Activated CD4-positive, alpha-beta memory T cell treated with anti-CD3 and anti-CD28 coated beads for 36 hours (primary cell): ENCODE results near the gene ADGRG3. TPM values are rescaled to one million over a fixed set of nuclear protein-coding genes. Genes with fewer than 3 reads are reported as not detected.
"Not testable (repeated sequence)": the region's sequence is repeated elsewhere in the genome, so short reads cannot be mapped to it uniquely, and the experiment has no call there.

Source experiments
- CTCF ChIA-PET: fragments of 350-600 bp; sonication (Branson Sonifier 250); formaldehyde crosslinking; loops from one replicate; lab custom pipeline; 2021; ENCODE audit warnings: antibody characterized with exemption, inconsistent platforms; lab: Charles Lee
- POLR2A ChIA-PET: fragments of 350-600 bp; sonication (Branson Sonifier 250); formaldehyde crosslinking; loops from one replicate; lab custom pipeline; 2021; ENCODE audit warnings: antibody characterized with exemption; lab: Charles Lee
- DNase-seq: peaks from one replicate; pipeline ENCODE4 v3.0.0-alpha.2; 2020
- H3K27ac Mint-ChIP-seq: one replicate; pipeline ENCODE4 v1.8.0; 2021; ENCODE audit warnings: mixed read lengths
- H3K27me3 Mint-ChIP-seq: one replicate; pipeline ENCODE4 v1.8.0; 2021; ENCODE audit warnings: mixed read lengths
- H3K36me3 Mint-ChIP-seq: one replicate; pipeline ENCODE4 v1.8.0; 2021; ENCODE audit warnings: mixed read lengths
- H3K4me1 Mint-ChIP-seq: one replicate; pipeline ENCODE4 v1.8.0; 2021; ENCODE audit warnings: low read depth, mixed read lengths
- H3K4me3 Mint-ChIP-seq: one replicate; pipeline ENCODE4 v1.8.0; 2021; ENCODE audit warnings: mild to moderate bottlenecking, mixed read lengths
- H3K9me3 Mint-ChIP-seq: one replicate; pipeline ENCODE4 v1.8.0; 2021; ENCODE audit warnings: mixed read lengths
- intact Hi-C: fragments of 100-400 bp; cut with micrococcal nuclease; formaldehyde crosslinking; loops from one replicate; pipeline ENCODE4 v1.15.1; 2023
- total RNA-seq, 2 experiments: library from RNA; stranded (reverse); gene quantifications; one replicate each; pipeline ENCODE4 v1.2.3, GENCODE V29; 2021

The ADGRG3 gene
- total RNA-seq, 2 experiments from 2014 or later = not detected

DNA sequence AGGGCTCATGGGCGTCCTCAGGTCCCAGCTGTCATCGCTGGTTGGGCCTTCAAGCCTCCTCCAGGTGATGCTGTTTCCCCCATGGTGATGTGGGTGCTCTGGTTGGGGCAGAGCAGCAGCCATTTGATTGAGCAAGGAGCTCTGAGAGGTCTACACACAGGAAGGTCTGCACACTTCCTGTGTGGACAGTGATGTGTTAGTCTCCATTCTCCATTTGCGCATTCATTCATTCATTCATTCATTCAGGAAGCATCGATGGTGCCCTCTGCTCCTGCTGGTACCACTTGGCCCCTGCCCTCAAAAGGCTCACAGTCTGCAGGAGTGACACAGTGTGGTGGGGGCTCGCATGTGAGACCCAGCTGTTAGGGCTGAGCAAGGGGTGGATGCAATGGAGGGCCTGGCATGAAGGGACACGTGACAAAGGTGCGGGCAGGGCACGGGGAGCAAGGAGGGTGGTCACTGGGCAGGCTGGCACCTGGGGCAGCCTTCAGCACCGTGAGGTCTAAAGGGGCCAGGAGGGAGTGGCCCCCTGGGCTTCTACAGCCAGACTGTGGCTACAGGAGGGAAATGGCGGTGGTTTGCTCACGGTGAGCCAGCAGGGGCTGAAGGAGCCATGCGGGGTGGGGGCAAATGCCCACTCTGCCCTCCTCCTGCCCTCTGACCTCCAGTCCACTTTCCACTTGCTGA is 1.5 kb downstream of the ADGRG3 start:
- DNase-seq = no peak
- no peaks in the 10 kb centered on the region for H3K36me3 Mint-ChIP-seq
- POLR2A ChIA-PET = no interaction called here
- peaks cover 2% of the 10 kb centered on the region for H3K27me3 Mint-ChIP-seq
- intact Hi-C loops = no loop called here
- no peak overlapping the region for H3K4me3 Mint-ChIP-seq
- H3K27ac Mint-ChIP-seq = no peak overlapping the region
- CTCF ChIA-PET = no interaction called here
- H3K9me3 Mint-ChIP-seq = no peaks in the 10 kb centered on the region
- H3K4me1 Mint-ChIP-seq = no peaks in the 10 kb centered on the region

DNA sequence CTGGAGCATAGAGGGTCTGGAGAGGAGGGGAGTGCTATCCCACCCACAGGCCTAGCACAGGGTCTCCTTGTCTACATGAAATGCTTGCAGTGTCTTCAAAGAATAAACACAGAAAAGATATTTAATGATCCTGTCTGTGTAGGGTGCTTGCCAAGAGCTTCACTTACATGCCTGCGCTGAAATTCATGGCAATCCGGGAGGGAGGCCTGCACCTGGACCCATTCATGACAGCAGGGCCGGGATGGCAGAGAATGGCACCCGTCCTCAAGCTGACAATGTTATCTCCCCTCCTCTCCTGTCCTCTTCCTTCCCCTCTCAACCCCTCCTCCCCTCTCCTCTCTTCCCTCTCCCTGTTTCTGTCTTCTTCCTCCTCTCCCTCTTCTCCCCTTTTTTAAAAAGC is 2.1 kb downstream of the ADGRG3 start:
- no peak for DNase-seq
- CTCF ChIA-PET = no interaction called here
- Mint-ChIP-seq H3K27ac (no peak overlapping the region), H3K9me3 (no peaks in the 10 kb centered on the region), H3K4me1 (no peaks in the 10 kb centered on the region), H3K27me3 (peaks cover 2% of the 10 kb centered on the region), H3K36me3 (no peaks in the 10 kb centered on the region), H3K4me3 (no peak overlapping the region)
- intact Hi-C loops = no loop called here
- POLR2A ChIA-PET = no interaction called here

DNA sequence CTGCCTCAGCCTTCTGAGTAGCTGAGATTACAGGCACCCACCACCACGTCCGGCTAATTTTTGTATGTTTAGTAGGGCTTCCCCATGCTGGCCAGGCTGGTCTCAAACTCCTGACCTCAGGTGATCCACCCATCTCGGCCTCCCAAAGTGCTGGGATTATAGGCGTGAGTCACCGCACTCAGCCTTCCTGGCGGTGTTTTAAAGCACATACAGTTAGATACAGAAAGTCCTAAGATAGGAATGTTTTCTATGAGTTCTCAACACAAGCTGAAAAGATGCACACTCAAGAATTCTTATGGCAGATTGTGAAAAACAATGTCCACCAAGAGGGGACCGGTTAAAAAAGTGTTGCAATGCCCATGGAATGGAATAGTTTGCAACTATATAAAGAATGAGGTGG is 3.3 kb downstream of the ADGRG3 start:
- DNase-seq, H3K4me1 Mint-ChIP-seq, CTCF ChIA-PET, H3K27me3 Mint-ChIP-seq, H3K4me3 Mint-ChIP-seq, H3K36me3 Mint-ChIP-seq, H3K9me3 Mint-ChIP-seq, H3K27ac Mint-ChIP-seq, intact Hi-C loops, POLR2A ChIA-PET: not testable (repeated sequence)

DNA sequence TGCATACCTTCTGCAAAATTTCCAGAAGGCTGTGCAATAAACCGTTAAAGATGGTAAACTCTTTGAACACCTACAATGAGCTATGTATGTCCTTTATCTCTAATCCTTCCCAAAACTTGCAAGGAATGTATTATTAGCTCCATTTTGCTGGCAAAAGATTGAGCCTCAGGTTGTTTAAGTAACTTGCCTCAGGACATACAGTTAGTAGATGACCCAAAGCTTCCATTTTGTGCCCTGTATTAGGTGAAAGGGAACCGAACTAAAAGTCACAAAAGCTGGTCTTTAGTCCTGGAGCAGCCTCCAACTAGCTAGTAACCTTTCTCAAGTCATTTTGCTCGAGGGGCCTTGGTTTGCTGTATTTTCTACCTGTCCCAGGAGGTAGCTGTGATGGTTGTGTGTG is 4.3 kb downstream of the ADGRG3 start:
- Mint-ChIP-seq H3K27ac (no peak overlapping the region), H3K36me3 (no peaks in the 10 kb centered on the region), H3K27me3 (peaks cover 2% of the 10 kb centered on the region), H3K4me1 (no peaks in the 10 kb centered on the region), H3K4me3 (no peak overlapping the region), H3K9me3 (no peaks in the 10 kb centered on the region)
- ChIA-PET POLR2A (interaction anchor here (0.6 kb wide), 1 partner anchor 11 kb away, joined by 4 read pairs; no protein-coding TSS in a partner anchor), CTCF (interaction anchor here (1.0 kb wide), 1 partner anchor 153 kb away, joined by 3 read pairs; no protein-coding TSS in a partner anchor)
- intact Hi-C loops = no loop called here
- DNase-seq = no peak

DNA sequence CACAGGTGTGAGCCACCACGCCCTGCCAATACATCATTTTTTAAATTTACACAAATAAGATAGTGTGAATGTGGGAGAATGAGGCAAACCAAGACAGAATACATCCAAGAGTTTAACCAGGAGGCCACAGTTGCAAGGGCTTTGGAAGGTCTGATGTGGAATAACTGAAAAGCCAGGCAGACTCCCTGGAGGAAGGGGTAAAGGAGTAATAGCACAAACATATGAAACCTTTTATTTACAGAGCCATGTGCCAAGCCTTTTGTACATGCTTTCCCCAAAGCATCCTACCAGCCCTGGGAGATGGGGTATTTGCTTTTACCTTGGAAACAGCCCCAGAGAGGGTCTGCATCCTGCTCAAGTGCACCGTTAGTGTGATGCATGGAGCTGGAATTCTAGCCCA is 4.7 kb downstream of the ADGRG3 start:
- Mint-ChIP-seq H3K27me3 (peaks cover 2% of the 10 kb centered on the region), H3K27ac (no peak overlapping the region), H3K36me3 (no peaks in the 10 kb centered on the region), H3K4me1 (no peaks in the 10 kb centered on the region), H3K9me3 (no peaks in the 10 kb centered on the region), H3K4me3 (no peak overlapping the region)
- ChIA-PET CTCF (interaction anchor here (1.0 kb wide), 1 partner anchor 153 kb away, joined by 3 read pairs; no protein-coding TSS in a partner anchor), POLR2A (no interaction called here)
- no peak for DNase-seq
- intact Hi-C loops = no loop called here

DNA sequence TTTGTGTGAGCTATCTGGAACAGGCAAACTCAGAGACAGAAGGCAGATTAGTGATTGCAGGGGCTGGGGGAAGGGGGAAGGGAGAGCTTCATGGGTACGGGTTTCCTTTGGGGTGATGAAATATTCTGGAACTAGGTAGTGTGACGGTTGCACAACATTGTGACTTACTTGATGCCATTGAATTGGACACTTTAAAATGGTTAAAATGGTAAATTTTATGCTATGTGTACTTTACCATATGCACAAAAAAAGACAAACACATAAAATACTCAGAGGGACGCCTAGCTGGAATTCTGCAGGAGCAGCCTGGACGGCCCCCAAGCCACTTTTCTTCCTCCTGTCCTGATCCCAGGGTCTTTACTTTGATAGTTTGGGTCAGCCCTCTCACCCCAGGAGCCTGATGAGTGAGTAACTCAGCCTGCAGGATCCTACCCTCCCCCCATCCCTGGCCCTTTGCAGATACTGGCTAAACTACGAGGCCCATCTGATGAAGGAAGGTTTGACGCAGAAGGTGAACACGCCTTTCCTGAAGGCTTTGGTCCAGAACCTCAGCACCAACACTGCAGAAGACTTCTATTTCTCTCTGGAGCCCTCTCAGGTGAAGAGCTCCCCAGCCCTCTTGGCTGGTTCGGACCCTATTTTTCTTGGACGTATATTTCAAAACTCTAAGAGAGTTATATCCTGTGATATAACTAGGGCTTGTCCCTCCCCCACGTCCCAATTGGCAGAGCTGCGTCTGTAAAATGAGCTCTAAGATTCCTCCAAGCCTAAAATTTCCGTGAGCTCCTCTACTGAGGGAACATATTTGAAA is 7.8 kb downstream of the ADGRG3 start:
- Mint-ChIP-seq H3K4me3 (no peak overlapping the region), H3K27ac (no peak overlapping the region), H3K36me3 (no peaks in the 10 kb centered on the region), H3K4me1 (no peaks in the 10 kb centered on the region), H3K9me3 (no peaks in the 10 kb centered on the region), H3K27me3 (peaks cover 1% of the 10 kb centered on the region)
- intact Hi-C loops = no loop called here
- POLR2A ChIA-PET = no interaction called here
- no peak for DNase-seq
- CTCF ChIA-PET = interaction anchor here (1.7 kb wide), 1 partner anchor 28 kb away, joined by 5 read pairs; no protein-coding TSS in a partner anchor

DNA sequence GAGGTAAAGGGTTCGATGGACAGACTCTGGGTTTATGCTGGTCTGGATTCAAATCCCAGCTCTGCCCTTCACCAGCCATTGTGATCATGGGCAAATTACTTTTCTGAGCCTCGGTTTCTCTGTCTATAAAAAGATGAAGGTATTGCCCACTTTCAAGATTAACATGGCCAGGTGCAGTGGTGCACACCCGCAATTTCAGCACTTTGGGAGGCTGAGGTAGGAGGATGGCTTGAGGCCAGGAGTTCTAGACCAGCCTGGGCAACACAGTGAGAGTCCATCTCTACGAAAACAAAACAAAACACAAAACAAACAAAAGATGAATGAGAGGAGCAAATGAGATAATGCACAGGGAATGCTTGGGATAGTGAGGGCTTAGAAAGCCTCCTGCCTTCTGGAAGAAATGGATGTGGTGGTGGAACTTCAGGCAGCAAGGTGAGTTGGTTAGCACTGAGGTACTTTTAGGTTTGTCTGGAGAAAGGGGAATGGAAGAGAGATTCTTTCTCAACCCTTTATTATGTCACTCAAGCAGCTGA is 8.5 kb downstream of the ADGRG3 start:
- Mint-ChIP-seq H3K4me1 (no peaks in the 10 kb centered on the region), H3K4me3 (no peak overlapping the region), H3K9me3 (no peaks in the 10 kb centered on the region), H3K36me3 (no peaks in the 10 kb centered on the region), H3K27me3 (no peaks in the 10 kb centered on the region), H3K27ac (no peak overlapping the region)
- intact Hi-C loops = no loop called here
- POLR2A ChIA-PET = interaction anchor here (1.0 kb wide), 1 partner anchor 58 kb away, joined by 3 read pairs; no protein-coding TSS in a partner anchor
- no peak for DNase-seq
- CTCF ChIA-PET = no interaction called here

DNA sequence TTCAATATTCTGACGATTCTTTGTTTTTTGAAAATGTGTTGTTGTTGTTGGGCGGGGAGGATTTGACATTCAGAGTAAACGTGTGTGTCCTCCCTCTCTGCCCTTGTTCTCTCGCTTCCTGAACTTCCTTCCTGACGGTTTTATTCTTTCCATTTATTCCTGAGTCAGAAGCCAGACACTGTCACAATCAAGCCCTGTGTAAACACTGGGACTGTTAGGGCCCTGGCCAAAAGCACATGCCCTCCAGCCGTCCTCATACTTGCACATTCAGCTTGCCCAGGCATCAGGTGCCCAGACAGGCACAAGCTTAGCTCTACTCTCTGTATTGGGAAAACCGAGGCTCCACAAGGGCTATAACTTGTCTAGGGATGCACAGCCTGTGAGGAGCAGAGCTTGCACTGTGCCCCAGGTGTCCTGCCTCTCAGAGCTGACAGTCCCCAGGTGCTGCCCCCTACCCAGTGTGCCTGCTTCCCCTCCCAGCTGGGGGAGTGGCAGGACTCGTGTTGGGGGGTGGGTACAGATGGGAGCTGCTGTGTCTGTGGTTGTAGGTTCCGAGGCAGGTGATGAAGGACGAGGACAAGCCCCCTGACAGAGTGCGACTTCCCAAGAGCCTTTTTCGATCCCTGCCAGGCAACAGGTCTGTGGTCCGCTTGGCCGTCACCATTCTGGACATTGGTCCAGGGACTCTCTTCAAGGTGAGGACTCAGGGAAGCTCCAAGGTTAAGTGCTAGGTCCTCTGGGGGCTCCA is 9.7 kb downstream of the ADGRG3 start:
- DNase-seq = no peak
- no peaks in the 10 kb centered on the region for H3K36me3 Mint-ChIP-seq
- H3K9me3 Mint-ChIP-seq = no peaks in the 10 kb centered on the region
- H3K4me3 Mint-ChIP-seq = no peak overlapping the region
- ChIA-PET POLR2A (interaction anchor here (1.0 kb wide), 1 partner anchor 57 kb away, joined by 3 read pairs; no protein-coding TSS in a partner anchor), CTCF (no interaction called here)
- no peak overlapping the region for H3K27ac Mint-ChIP-seq
- no peaks in the 10 kb centered on the region for H3K27me3 Mint-ChIP-seq
- H3K4me1 Mint-ChIP-seq = no peaks in the 10 kb centered on the region
- intact Hi-C loops = no loop called here

DNA sequence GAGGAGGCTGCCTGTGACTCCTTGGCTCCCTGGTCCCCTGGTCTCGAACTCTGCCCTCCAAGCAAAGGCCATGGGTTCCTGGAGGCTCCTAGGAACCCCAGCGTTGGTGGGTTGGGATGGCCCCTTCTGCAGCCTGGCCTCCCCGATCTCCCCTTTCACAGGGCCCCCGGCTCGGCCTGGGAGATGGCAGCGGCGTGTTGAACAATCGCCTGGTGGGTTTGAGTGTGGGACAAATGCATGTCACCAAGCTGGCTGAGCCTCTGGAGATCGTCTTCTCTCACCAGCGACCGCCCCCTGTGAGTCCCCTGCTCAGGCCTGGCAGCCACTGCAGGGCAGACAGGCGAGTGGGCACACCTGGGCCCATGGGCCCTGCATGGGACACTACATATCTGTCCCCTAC is 10.9 kb downstream of the ADGRG3 start:
- ChIA-PET CTCF (no interaction called here), POLR2A (no interaction called here)
- Mint-ChIP-seq H3K4me1 (no peaks in the 10 kb centered on the region), H3K36me3 (no peaks in the 10 kb centered on the region), H3K27ac (no peak overlapping the region), H3K9me3 (no peaks in the 10 kb centered on the region), H3K27me3 (no peaks in the 10 kb centered on the region), H3K4me3 (no peak overlapping the region)
- intact Hi-C loops = no loop called here
- no peak for DNase-seq

DNA sequence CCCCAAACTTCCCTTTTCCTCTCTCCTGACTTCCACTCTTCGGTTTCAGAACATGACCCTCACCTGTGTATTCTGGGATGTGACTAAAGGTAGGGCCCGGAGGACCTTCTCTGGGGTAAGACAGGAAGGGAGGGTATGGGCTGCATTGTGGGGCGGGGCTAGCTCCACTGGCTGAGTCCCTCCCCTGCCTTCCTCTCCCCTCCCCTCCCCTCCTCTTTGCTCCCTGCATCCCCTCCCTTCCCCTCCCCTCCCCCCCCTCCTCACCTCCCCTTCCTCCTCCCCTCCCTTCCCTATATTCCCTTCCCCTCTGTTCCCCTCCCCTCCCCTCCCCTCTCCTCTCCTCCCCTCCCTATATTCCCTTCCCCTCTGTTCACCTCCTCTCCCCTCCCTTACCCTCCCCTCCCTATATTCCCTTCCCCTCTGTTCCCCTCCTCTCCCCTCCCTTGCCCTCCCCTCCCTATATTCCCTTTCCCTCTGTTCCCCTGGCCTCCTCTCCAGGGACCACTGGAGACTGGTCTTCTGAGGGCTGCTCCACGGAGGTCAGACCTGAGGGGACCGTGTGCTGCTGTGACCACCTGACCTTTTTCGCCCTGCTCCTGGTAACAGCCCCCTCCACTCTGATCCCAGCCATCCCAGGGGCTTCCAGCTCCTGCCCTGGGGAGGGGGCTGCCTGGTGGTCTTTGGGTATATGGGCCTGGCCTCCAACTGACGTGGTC is 11.8 kb downstream of the ADGRG3 start:
- ChIA-PET CTCF (no interaction called here), POLR2A (no interaction called here)
- DNase-seq = no peak
- H3K4me1 Mint-ChIP-seq = no peaks in the 10 kb centered on the region
- intact Hi-C loops = no loop called here
- H3K36me3 Mint-ChIP-seq = no peaks in the 10 kb centered on the region
- H3K27ac Mint-ChIP-seq = no peak overlapping the region
- H3K4me3 Mint-ChIP-seq = no peak overlapping the region
- no peaks in the 10 kb centered on the region for H3K27me3 Mint-ChIP-seq
- no peaks in the 10 kb centered on the region for H3K9me3 Mint-ChIP-seq

DNA sequence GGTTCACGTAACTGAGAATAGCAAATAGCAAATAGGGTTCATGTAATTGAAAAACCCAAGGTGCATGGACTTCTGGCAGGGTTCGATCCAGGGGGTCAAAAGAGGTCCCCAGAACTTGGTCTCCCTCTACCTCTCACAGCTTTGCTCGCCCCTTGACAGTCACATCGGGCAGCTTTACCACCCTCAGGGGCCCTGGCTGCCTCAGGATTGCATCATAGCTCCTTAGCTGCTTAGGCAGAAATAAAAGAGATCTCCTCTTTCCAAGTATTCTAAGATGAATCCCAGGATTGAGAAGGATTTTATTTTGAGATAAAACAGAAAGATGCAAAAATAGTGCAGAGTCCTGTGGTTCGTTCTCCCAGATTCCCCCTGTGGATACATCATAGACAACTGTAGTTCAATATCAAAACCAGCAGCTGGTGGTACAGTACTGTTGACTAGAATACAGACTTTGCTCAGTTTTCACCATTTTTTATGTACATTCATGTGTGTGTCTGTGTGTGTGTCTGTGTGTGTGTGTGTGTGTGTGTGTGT is 12.8 kb downstream of the ADGRG3 start:
- DNase-seq = no peak
- Mint-ChIP-seq H3K9me3 (no peaks in the 10 kb centered on the region), H3K36me3 (no peaks in the 10 kb centered on the region), H3K4me3 (no peak overlapping the region), H3K27me3 (no peaks in the 10 kb centered on the region), H3K27ac (no peak overlapping the region), H3K4me1 (no peaks in the 10 kb centered on the region)
- POLR2A ChIA-PET = no interaction called here
- intact Hi-C loops = no loop called here
- CTCF ChIA-PET = interaction anchor here (0.5 to 1.3 kb wide), 2 partner anchors 32 to 71 kb away, joined by 3 read pairs; no protein-coding TSS in a partner anchor
